DOHH2 (cell line): ENCODE data around the gene LNX1.

Experiments
- H3F3A ChIP-seq: fragments of 200-600 bp; sonication (generic), shearing (Covaris generic); 2 replicates; pipeline ENCODE4 v1.6.0; 2016; ENCODE audit warnings: antibody characterized with exemption, mild to moderate bottlenecking; ENCODE audit not compliant: control insufficient read depth, insufficient read depth
- H3K27ac ChIP-seq: fragments of 200-600 bp; sonication (generic); 2 replicates; pipeline ENCODE4 v1.5.1; 2014; ENCODE audit warnings: low read depth, mild to moderate bottlenecking, low read length, moderate library complexity
- H3K27me3 ChIP-seq: fragments of 200-600 bp; sonication (generic); 2 replicates; pipeline ENCODE4 v1.6.1; 2014; ENCODE audit warnings: mild to moderate bottlenecking, low read length, mixed read lengths; ENCODE audit not compliant: control insufficient read depth
- H3K36me3 ChIP-seq: fragments of 200-600 bp; sonication (generic); 2 replicates; pipeline ENCODE4 v1.6.1; 2014; ENCODE audit warnings: mild to moderate bottlenecking, low read length, moderate library complexity, mixed read lengths; ENCODE audit not compliant: control insufficient read depth
- H3K4me1 ChIP-seq: fragments of 200-600 bp; sonication (generic); 2 replicates; pipeline ENCODE4 v1.6.1; 2014; ENCODE audit warnings: mild to moderate bottlenecking, low read length, mixed read lengths; ENCODE audit not compliant: control insufficient read depth
- H3K4me2 ChIP-seq: fragments of 200-600 bp; sonication (generic); 2 replicates; pipeline ENCODE4 v1.6.0; 2014; ENCODE audit warnings: mild to moderate bottlenecking, low read length, moderate library complexity
- H3K4me3 ChIP-seq: fragments of 200-600 bp; sonication (generic); 2 replicates; pipeline ENCODE4 v1.5.1; 2014; ENCODE audit warnings: mild to moderate bottlenecking, low read length, mixed read lengths
- H3K79me2 ChIP-seq: fragments of 200-600 bp; sonication (generic); 2 replicates; pipeline ENCODE4 v1.6.1; 2014; ENCODE audit warnings: mild to moderate bottlenecking, low read length, mixed read lengths; ENCODE audit not compliant: control insufficient read depth
- H3K9me2 ChIP-seq: fragments of 200-600 bp; sonication (generic); replicated peaks from 2 replicates; pipeline ENCODE4 v1.6.1; 2014; ENCODE audit warnings: mild to moderate bottlenecking, low read length, mixed read lengths; ENCODE audit not compliant: control insufficient read depth
- H3K9me3 ChIP-seq: fragments of 200-600 bp; sonication (generic); 2 replicates; pipeline ENCODE4 v1.6.1; 2014; ENCODE audit warnings: antibody characterized with exemption, low read length, mixed read lengths; ENCODE audit not compliant: control insufficient read depth, insufficient read depth
- H4K20me1 ChIP-seq: fragments of 200-600 bp; sonication (generic); 2 replicates; pipeline ENCODE4 v1.6.0; 2014; ENCODE audit warnings: low read depth, mild to moderate bottlenecking, antibody characterized with exemption, low read length, moderate library complexity; ENCODE audit not compliant: control insufficient read depth, insufficient read depth
- CTCF ChIP-seq: fragments of 200-600 bp; sonication (generic); IDR thresholded peaks from one replicate; pipeline ENCODE4 v1.5.1; 2014; ENCODE audit warnings: antibody characterized with exemption, mild to moderate bottlenecking, low read depth, low read length; ENCODE audit not compliant: poor library complexity, severe bottlenecking
- EZH2phosphoT487 ChIP-seq: fragments of 200-600 bp; sonication (generic); IDR thresholded peaks from 2 replicates; pipeline ENCODE4 v1.6.1; 2017; ENCODE audit warnings: borderline replicate concordance, mild to moderate bottlenecking, antibody characterized with exemption, low read length, moderate library complexity, mixed read lengths

The LNX1 gene

DNA sequence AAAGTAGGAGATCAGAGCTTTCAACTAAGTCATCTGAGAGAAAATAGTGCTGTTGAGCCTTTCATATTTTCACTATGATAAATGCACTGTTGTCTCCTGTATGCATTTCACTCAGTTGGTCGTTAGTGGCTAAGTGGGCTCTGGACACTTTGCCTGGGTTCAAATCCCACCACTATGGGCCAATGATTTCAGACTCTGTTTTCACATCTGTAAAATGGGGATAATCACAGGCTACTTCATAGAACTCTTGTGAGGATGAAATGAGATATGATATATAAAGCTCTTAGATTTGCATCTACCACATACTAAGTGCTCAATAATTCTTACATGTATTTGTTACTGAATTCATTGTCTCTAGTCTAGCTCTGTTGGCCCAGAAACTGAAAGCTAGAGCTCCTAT is 16.8 kb downstream of the LNX1 start:
- Histone ChIP-seq H3K79me2 (no peaks in the 10 kb centered on the region), H3K27ac (no peak overlapping the region), H3K4me1 (no peaks in the 10 kb centered on the region), H3K4me2 (no peak overlapping the region), H3F3A (no peaks in the 10 kb centered on the region), H3K27me3 (no peaks in the 10 kb centered on the region), H3K9me2 (no peaks in the 10 kb centered on the region), H3K36me3 (no peaks in the 10 kb centered on the region), H3K9me3 (no peaks in the 10 kb centered on the region), H3K4me3 (no peak overlapping the region), H4K20me1 (no peaks in the 10 kb centered on the region)
- TF ChIP-seq EZH2phosphoT487, result no peak
- TF ChIP-seq CTCF, result no peak

GRCh38 chr4:53573696-53574095 is 17.6 kb downstream of the LNX1 start:
- H4K20me1 ChIP-seq, result no peaks in the 10 kb centered on the region
- no peaks in the 10 kb centered on the region for H3K36me3 ChIP-seq
- TF ChIP-seq CTCF (no peak), EZH2phosphoT487 (no peak)
- H3K9me3 ChIP-seq, result no peaks in the 10 kb centered on the region
- no peak overlapping the region for H3K4me2 ChIP-seq
- H3K9me2 ChIP-seq, result no peaks in the 10 kb centered on the region
- no peaks in the 10 kb centered on the region for H3F3A ChIP-seq
- no peaks in the 10 kb centered on the region for H3K79me2 ChIP-seq
- no peaks in the 10 kb centered on the region for H3K27me3 ChIP-seq
- H3K4me3 ChIP-seq, result no peak overlapping the region
- H3K4me1 ChIP-seq, result no peaks in the 10 kb centered on the region
- H3K27ac ChIP-seq, result no peak overlapping the region

- Histone ChIP-seq H3F3A (no peaks in the 10 kb centered on the region), H3K79me2 (no peaks in the 10 kb centered on the region), H3K9me3 (no peaks in the 10 kb centered on the region), H3K36me3 (no peaks in the 10 kb centered on the region), H4K20me1 (no peaks in the 10 kb centered on the region), H3K27me3 (no peaks in the 10 kb centered on the region), H3K4me2 (no peak overlapping the region), H3K9me2 (no peaks in the 10 kb centered on the region), H3K27ac (no peak overlapping the region), H3K4me1 (no peaks in the 10 kb centered on the region), H3K4me3 (no peak overlapping the region)
- TF ChIP-seq CTCF (no peak), EZH2phosphoT487 (no peak)
These were observed 18.7 kb downstream of the LNX1 start for GRCh38 chr4:53572600-53572994.

DNA sequence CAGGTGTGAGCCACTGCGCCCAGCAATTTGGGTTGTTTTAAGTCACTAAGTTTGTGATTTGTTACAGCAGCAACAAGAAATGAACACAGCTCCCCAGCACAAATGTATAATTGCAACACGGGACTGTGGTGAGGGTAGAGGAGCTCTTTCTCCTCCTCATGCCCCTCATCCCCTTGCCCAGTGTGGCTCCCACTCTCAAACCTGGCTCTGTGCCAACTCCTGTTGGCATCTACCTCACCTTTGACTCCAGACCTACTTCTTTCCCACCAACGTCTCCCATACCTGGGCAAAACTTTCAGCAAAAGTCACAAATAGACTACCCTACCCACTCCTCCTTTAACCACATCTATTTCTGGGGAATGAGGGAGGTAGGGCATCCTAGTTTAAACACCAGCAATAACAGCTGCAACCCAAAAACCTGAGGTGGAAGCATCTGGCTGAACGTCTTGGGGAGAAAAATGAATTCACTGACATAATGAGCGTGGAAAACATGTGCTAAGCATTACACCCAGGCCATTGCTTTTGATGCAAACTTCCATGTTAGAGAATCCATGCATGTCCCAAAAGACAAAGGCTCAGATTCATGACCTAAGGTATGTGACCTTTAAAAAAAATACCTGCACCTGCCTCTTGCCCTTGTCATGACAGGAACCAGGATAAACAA is 19.2 kb downstream of the LNX1 start:
- H3F3A ChIP-seq, result no peaks in the 10 kb centered on the region
- H3K4me1 ChIP-seq, result no peaks in the 10 kb centered on the region
- no peaks in the 10 kb centered on the region for H4K20me1 ChIP-seq
- no peaks in the 10 kb centered on the region for H3K27me3 ChIP-seq
- no peaks in the 10 kb centered on the region for H3K79me2 ChIP-seq
- no peak overlapping the region for H3K4me2 ChIP-seq
- TF ChIP-seq EZH2phosphoT487, result no peak
- no peak for TF ChIP-seq CTCF
- H3K9me3 ChIP-seq, result no peaks in the 10 kb centered on the region
- no peaks in the 10 kb centered on the region for H3K9me2 ChIP-seq
- H3K4me3 ChIP-seq, result no peak overlapping the region
- H3K36me3 ChIP-seq, result no peaks in the 10 kb centered on the region
- no peak overlapping the region for H3K27ac ChIP-seq
